Suppressor macrophage treated with lipopolysaccharide for 4 hours (primary cell): ENCODE data around the gene FBXL5.

Experiments used
- DNase-seq: peaks from one replicate; pipeline ENCODE4 v3.0.0-alpha.2; 2020

The FBXL5 gene

DNA sequence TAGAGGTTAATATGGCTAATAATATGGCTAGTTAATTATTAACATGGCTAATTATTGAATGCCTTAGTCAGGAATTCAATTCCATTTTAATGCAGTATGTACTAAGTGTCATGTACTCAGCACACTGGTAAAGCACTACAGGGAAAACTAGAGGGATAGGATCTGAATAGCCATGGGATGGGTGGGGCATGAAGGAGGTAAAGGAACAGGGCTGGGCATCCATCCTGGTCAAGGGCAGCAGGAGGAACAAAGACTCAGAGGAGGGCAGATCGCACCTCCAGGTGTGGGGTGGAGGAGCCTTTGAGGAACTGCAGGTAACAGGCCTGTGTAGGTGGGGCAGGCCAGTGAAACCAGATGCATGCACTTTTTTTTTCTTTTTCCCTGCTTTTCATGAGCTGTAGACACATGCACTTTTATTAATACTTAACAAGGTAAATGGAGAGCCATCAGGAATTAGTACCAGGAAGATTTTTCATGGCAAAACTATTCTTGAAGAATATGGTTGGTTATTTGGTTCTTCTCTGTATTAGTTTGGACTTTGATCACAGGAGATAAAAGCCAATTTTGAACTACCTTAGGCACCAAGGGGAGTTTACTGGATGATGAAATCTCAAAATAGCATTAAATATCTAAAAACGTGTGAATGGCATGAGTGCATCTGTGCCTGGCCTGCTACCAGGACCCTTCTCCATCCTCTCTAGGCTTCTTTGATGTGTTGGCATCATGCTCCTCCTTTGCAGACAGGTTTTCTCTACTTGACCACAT, 97.2 kb downstream of the FBXL5 start:
- DNase-seq: no peak

DNA sequence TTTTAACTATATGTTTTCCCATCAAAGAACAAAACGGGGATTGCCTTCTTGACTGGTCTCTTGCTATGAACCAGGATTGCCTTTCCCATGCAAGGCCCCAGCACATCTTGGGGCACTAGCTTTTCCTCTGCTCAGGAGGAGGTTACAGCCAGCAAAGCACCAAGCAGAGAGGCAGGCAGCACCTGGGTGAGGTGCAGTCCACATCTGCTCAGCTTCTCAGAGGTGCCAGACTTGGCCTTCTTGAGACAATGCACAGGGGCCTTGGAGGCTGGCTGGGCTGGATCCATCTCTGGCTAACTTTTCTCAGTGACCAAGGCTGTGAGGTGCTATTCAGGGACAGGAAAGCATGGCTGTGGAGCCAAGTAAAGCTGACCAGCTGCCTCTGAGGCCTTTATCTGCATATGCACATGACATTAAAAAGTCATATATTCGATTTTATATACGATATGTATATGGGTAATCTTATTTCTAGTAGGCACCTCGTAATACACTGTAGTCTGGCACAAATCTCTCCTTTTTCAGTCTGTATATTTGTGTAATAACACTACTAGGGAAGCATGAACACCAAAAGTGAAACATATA, 98.6 kb downstream of the FBXL5 start:
- DNase-seq: no peak
